ENCODE measurements around the gene C17orf67. TPM values are rescaled to one million over a fixed set of nuclear protein-coding genes. Genes with fewer than 3 reads are reported as not detected.
A peak's percentile ranks its signal among the peaks of the same experiment; 100 is the strongest.

The C17orf67 gene
- total RNA-seq, 4 donors from 2014 or later: 0.52 to 3.7 (median 1.0) TPM

DNA sequence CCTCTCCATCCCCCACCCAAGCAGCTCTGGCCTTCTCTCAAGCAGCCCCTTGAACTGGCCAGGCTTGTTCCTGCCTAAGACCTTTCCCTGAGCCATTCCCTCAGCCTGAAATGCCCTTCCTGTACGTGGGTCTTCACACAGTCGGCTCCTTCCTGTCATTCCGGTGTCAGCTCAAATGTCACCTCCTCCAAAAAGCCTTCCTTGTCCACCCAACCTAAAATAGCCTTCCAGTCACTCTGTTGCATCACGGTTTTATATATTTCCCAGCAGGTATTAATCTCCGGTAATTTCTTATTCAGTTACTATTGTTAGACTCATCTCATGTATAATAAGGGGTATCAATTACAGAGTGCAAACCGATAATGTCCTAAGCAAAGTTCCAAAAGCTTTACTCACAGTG is 51.8 kb downstream of the C17orf67 start:
- Histone ChIP-seq H3K9me3 (no peaks in the 10 kb centered on the region), H3K4me3 (no peak overlapping the region), H3K4me1 (peaks cover 32% of the 10 kb centered on the region), H3K27me3 (peaks cover 3% of the 10 kb centered on the region), H3K36me3 (no peaks in the 10 kb centered on the region), H3K27ac (no peak overlapping the region)
- WGBS: 65% methylated on average over 6 of the region's 6 CpGs
- TF ChIP-seq POLR2AphosphoS5 (IDR thresholded peaks at IDR 0.05): no peak
- DNase-seq (ENCODE audit: low spot score in 2 of 2): no peak

DNA sequence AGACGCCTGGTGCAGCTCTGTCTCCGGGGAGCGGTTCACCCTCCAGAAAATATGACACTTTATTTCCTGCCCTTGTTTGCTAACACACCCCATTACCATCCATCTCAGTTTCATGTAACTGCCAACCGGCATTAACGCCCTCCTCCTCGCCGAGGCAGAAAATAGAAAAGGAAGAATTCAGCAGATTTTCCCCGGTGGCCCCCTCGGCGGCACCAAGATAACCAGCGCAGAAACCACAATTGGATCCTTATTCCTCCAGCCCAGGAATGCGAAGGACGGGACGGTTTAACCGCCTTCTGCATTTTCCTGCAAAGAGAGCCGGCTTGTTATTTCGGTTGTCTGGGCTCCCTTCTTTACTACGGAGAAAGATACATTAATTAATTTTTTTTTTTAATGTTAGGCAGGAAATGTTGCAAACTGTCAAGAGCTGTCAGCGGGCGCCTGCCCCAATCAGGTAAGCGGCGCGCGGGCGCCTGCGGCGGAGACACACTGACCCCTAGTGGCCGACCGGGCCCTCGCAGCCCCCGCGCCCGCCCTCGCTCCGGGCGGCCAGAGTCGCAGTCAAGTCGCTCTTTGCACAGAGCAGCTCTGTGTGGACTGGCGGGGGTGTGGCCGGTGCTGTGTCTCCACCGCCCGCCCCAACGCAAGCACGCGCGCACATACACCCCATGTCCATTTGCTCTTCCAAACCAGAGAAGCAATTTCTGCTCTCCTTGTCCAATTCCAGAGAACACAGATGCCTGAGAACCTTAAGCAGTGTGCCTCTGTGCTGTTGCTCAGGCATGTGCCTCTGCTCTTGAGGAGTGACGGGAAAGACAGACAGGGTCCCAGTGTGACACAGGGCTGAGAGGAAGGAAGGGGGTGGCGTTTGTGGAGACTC is 53.6 kb downstream of the C17orf67 start:
- Histone ChIP-seq H3K27ac (no peak overlapping the region), H3K27me3 (peaks cover 9% of the 10 kb centered on the region), H3K9me3 (no peaks in the 10 kb centered on the region), H3K4me1 (peaks cover 14% of the 10 kb centered on the region), H3K36me3 (no peaks in the 10 kb centered on the region), H3K4me3 (peak overlapping the region; percentile 38)
- no peak for TF ChIP-seq POLR2AphosphoS5 (IDR thresholded peaks at IDR 0.05)
- TF ChIP-seq, protein P1, sequence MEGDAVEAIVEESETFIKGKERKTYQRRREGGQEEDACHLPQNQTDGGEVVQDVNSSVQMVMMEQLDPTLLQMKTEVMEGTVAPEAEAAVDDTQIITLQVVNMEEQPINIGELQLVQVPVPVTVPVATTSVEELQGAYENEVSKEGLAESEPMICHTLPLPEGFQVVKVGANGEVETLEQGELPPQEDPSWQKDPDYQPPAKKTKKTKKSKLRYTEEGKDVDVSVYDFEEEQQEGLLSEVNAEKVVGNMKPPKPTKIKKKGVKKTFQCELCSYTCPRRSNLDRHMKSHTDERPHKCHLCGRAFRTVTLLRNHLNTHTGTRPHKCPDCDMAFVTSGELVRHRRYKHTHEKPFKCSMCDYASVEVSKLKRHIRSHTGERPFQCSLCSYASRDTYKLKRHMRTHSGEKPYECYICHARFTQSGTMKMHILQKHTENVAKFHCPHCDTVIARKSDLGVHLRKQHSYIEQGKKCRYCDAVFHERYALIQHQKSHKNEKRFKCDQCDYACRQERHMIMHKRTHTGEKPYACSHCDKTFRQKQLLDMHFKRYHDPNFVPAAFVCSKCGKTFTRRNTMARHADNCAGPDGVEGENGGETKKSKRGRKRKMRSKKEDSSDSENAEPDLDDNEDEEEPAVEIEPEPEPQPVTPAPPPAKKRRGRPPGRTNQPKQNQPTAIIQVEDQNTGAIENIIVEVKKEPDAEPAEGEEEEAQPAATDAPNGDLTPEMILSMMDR (IDR thresholded peaks at IDR 0.05): peak; percentile 84 to 99
- DNase-seq (ENCODE audit: low spot score in 2 of 2): peak; percentile 82 to 89
- 2% methylated on average over 39 of the region's 48 CpGs for WGBS

DNA sequence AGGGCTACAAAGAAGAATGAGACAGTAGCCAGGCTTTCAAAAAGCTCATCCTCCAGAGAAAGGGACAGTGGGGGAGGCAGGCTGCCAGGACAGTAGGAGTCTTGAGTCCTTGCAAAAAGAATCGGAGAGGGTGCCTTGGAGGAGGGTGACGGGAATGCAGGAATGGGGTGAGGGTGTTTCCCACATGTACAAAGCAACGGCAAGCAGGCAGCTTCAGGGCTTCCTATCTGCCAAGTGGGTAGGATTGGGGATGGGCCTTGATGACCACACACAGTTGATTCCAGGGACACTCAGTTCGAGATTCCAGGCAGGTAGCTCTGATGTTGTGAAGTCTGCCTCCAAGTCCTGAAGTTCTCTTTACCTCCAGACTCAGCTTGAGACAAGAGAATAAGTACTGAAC is 54.4 kb downstream of the C17orf67 start:
- DNase-seq (ENCODE audit: low spot score in 2 of 2): no peak
- H3K27me3 ChIP-seq: peaks cover 9% of the 10 kb centered on the region
- WGBS: 48% methylated on average over 4 of the region's 4 CpGs
- H3K4me1 ChIP-seq: peaks cover 11% of the 10 kb centered on the region
- no peaks in the 10 kb centered on the region for H3K9me3 ChIP-seq
- no peak overlapping the region for H3K27ac ChIP-seq
- no peak for TF ChIP-seq POLR2A (IDR thresholded peaks at IDR 0.05)
- TF ChIP-seq POLR2AphosphoS5 (IDR thresholded peaks at IDR 0.05): no peak
- TF ChIP-seq EP300 (IDR thresholded peaks at IDR 0.05): no peak
- TF ChIP-seq, protein P1 (IDR thresholded peaks at IDR 0.05): no peak
- no peaks in the 10 kb centered on the region for H3K36me3 ChIP-seq
- no peak overlapping the region for H3K4me3 ChIP-seq

DNA sequence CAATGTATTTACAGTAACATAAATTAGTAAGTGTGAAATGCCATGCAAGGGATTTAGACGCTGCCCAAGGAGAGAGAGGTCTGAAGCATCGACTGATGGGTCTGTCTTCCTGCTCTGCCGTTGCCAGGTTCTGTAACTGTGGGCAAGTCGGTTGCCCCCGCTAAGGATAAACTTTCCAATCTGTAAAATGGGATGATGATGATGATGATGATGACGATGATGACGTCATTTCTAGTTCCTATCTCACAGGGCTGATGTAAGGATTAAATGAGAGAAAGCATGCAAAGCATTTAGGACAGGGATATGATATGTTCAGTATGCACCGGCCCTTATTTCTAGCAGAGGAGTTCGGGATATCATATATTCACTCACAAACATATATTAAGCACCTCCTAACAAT is 54.8 kb downstream of the C17orf67 start:
- TF ChIP-seq EP300 (IDR thresholded peaks at IDR 0.05): no peak
- no peak for TF ChIP-seq POLR2AphosphoS5 (IDR thresholded peaks at IDR 0.05)
- TF ChIP-seq POLR2A (IDR thresholded peaks at IDR 0.05): no peak
- TF ChIP-seq, protein P1 (IDR thresholded peaks at IDR 0.05): no peak
- peaks cover 11% of the 10 kb centered on the region for H3K4me1 ChIP-seq
- H3K9me3 ChIP-seq: no peaks in the 10 kb centered on the region
- no peak overlapping the region for H3K27ac ChIP-seq
- no peaks in the 10 kb centered on the region for H3K36me3 ChIP-seq
- no peak overlapping the region for H3K4me3 ChIP-seq
- peaks cover 9% of the 10 kb centered on the region for H3K27me3 ChIP-seq
- DNase-seq (ENCODE audit: low spot score in 2 of 2): no peak
- WGBS: 88% methylated on average over 9 of the region's 9 CpGs

DNA sequence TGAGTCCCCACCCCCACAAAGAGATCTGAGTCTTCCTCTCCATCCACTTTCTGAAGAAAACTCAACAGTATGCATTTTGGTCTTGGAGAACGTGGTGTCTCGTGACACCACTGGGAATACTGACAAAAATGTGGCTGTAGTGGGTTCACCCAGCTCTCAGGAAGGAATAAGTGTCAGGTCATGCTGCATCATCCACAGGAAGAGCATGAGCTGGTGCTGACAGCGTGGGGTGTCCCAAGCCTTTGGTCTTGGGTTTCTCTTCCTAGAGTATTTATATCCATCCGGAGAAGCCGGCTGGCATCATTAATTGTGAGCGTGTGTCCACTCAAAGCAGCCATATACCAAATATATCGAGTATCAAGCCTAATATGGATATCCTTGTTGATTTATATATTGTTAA is 55.9 kb downstream of the C17orf67 start:
- Histone ChIP-seq H3K27me3 (peaks cover 9% of the 10 kb centered on the region), H3K36me3 (no peaks in the 10 kb centered on the region), H3K9me3 (no peaks in the 10 kb centered on the region), H3K4me3 (no peak overlapping the region), H3K4me1 (peaks cover 11% of the 10 kb centered on the region), H3K27ac (no peak overlapping the region)
- 69% methylated on average over 7 of the region's 7 CpGs for WGBS
- DNase-seq (ENCODE audit: low spot score in 2 of 2): no peak
- no peak for TF ChIP-seq POLR2A (IDR thresholded peaks at IDR 0.05)
- no peak for TF ChIP-seq POLR2AphosphoS5 (IDR thresholded peaks at IDR 0.05)
- TF ChIP-seq, protein P1 (IDR thresholded peaks at IDR 0.05): no peak
- TF ChIP-seq EP300 (IDR thresholded peaks at IDR 0.05): no peak
